HG03521 (cell line): ENCODE data around the gene CYP1A2.

Experiments
- ATAC-seq: cut with Tn5 transposase; IDR thresholded peaks from one replicate; pipeline ENCODE4 v1.9.1; 2021; ENCODE audit warnings: mild to moderate bottlenecking, moderate library complexity; ENCODE audit not compliant: unreplicated experiment

CYP1A2 gene

DNA sequence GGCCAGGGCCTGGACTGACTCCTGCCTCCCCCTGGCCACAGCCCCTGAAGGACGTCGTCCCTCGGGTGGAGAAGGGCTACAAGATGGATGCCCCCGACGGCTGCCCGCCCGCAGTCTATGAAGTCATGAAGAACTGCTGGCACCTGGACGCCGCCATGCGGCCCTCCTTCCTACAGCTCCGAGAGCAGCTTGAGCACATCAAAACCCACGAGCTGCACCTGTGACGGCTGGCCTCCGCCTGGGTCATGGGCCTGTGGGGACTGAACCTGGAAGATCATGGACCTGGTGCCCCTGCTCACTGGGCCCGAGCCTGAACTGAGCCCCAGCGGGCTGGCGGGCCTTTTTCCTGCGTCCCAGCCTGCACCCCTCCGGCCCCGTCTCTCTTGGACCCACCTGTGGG lies 53.6 kb downstream of the CYP1A2 start:
- no peak for ATAC-seq

DNA sequence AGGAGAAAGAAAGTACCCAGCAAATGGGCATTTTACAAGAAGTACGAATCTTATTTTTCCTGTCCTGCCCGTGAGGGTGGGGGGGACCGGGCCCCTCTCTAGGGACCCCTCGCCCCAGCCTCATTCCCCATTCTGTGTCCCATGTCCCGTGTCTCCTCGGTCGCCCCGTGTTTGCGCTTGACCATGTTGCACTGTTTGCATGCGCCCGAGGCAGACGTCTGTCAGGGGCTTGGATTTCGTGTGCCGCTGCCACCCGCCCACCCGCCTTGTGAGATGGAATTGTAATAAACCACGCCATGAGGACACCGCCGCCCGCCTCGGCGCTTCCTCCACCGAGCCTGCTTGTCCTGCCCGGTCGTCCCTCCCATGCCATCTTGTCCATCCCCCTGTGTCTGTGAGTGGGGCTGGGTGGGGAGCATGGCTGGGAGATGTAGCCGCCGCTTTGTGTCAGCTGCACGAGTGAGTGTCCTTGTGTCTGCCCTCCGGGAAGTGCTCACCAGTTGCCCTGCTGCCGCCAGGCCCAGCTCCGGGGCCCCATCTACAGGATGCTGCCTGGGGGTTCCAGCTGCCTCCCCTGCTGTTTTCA lies 54.3 kb downstream of the CYP1A2 start:
- no peak for ATAC-seq

DNA sequence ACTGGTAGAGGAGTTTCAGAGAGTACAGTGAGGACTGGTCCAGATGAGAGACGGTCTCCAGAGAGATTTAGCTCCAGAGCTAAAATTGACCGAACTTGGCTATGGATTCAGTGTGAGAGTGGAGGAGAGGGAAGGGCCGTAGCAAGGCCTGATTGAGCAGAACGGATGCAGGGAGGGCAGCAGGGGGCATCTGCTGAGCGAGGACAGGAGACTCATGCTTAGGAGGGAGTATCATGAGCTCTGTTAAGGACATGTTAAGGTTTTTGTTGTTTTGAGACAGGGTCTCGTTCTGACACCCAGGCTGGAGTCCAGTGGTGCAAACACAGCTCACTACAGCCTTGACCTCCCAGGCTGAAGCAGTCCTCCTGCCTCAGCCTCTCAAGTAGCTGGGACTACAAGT lies 56.3 kb downstream of the CYP1A2 start:
- ATAC-seq: no peak
